ENCODE data around the gene DDX3X. TPM values are rescaled to one million over a fixed set of nuclear protein-coding genes. Genes with fewer than 3 reads are reported as not detected.

The DDX3X gene
- total and polyA plus RNA-seq, 10 of the 15 experiments (the other 5 are each of a cell fraction or from before 2014, with no cell fraction given), result 52.0 to 283 (median 172) TPM

DNA sequence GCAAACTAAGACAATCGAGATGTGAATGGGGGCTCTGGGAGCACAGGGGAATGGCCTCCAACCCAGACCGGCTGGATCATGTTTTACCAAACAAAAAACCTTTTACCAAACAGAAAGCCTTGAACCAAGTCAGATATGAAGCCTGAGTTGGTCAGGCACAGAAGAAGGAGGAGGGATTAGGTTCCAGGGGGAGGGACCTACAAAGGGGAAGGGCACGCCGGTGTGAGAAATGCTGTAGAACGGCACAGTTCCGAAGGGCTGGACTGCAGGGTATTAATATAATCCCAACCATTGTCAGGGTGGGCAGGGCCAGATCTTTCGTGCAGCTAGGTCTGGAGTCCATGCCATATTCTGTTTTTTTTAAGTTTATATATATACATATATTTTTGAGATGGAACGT, 60.3 kb downstream of the DDX3X start:
- Histone ChIP-seq H4K20me1 (ENCODE audit: control insufficient read depth, insufficient read depth) (no peaks in the 10 kb centered on the region), H3K79me2 (ENCODE audit: control insufficient read depth, insufficient read depth, low read length) (no peaks in the 10 kb centered on the region), H3K9ac (ENCODE audit: control insufficient read depth, insufficient read depth, low read length) (no peak overlapping the region), H3K36me3 (ENCODE audit: control insufficient read depth in 2 of 2, insufficient read depth in 2 of 2, low read length in 1 of 2) (no peaks in the 10 kb centered on the region), H3K27ac (ENCODE audit: control insufficient read depth, insufficient read depth) (no peak overlapping the region), H3K4me1 (ENCODE audit: control insufficient read depth, insufficient read depth, low read length) (no peaks in the 10 kb centered on the region), H2AFZ (ENCODE audit: control insufficient read depth, low read depth, low read length) (no peak overlapping the region), H3K9me3 (replicated peaks; ENCODE audit: control insufficient read depth, insufficient read depth, low read length) (no peaks in the 10 kb centered on the region; the same call in 2 of the 3 replicates), H3K4me2 (ENCODE audit: control insufficient read depth, insufficient read depth) (no peak overlapping the region), H3K27me3 (replicated peaks in 1 of 2; ENCODE audit: control insufficient read depth in 2 of 2, insufficient read depth in 2 of 2, low read length in 1 of 2) (0 out of 4 replicates have a peak, but pooled peaks cover 0 to 1% of the 10 kb centered on the region in 2 experiments), H3K4me3 (no peak overlapping the region)
- BruUV-seq (replicated peaks), result no TSS peak
- in situ Hi-C loops (cut with MboI) (no loop called here), intact Hi-C loops (cut with micrococcal nuclease; ENCODE audit: unreplicated experiment) (no loop called here)
- ATAC-seq (no peak), DNase-seq (ENCODE audit: low read depth, low spot score) (no peak), FAIRE-seq (no peak)
- SMC1A ChIA-PET (ENCODE audit: uncharacterized antibody, unreplicated experiment), result interaction anchor here (0.5 kb wide), 1 partner anchor 27 kb away, joined by 3 read pairs; no protein-coding TSS in a partner anchor
- RAD21 ChIA-PET (ENCODE audit: unreplicated experiment), result no interaction called here
- TF ChIP-seq GATAD2B (conservative IDR thresholded peaks at IDR 0.05; ENCODE audit: low read depth) (no peak), TCF7 (IDR thresholded peaks at IDR 0.05; ENCODE audit: borderline replicate concordance) (no peak), FOXK2 (IDR thresholded peaks at IDR 0.05) (no peak), ZSCAN29 (IDR thresholded peaks at IDR 0.05) (no peak), SUZ12 (IDR thresholded peaks at IDR 0.05; ENCODE audit: unreplicated experiment) (no peak), POLR2A (IDR thresholded peaks at IDR 0.05; ENCODE audit: low read depth, low read length) (no peak), EP300 (IDR thresholded peaks at IDR 0.05; ENCODE audit: borderline replicate concordance in 1 of 2, control insufficient read depth in 1 of 2, low read depth in 2 of 2, low read length in 2 of 2) (no peak), SP1 (IDR thresholded peaks at IDR 0.05; ENCODE audit: low read depth, low read length) (no peak)
- TF ChIP-seq, protein P1, sequence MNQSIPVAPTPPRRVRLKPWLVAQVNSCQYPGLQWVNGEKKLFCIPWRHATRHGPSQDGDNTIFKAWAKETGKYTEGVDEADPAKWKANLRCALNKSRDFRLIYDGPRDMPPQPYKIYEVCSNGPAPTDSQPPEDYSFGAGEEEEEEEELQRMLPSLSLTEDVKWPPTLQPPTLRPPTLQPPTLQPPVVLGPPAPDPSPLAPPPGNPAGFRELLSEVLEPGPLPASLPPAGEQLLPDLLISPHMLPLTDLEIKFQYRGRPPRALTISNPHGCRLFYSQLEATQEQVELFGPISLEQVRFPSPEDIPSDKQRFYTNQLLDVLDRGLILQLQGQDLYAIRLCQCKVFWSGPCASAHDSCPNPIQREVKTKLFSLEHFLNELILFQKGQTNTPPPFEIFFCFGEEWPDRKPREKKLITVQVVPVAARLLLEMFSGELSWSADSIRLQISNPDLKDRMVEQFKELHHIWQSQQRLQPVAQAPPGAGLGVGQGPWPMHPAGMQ (IDR thresholded peaks at IDR 0.05; ENCODE audit: borderline replicate concordance), result no peak
- CTCF ChIA-PET, result no interaction called here
- POLR2A ChIA-PET, result no interaction called here
- WGBS (ENCODE audit: insufficient coverage, insufficient replicate concordance, low lambda C conversion rate, missing lambda C conversion rate), result 70% methylated on average over 8 of the region's 8 CpGs

All from GM12878 (cell line).